ENCODE results near the gene RPL5.
"Not testable (repeated sequence)": the region's sequence is repeated elsewhere in the genome, so short reads cannot be mapped to it uniquely, and the experiment has no call there.

Gene RPL5

GRCh38 chr1:92831762-92832536 is at the start of gene RPL5:
Gene RPL5 (plus strand): TSS chr1:92832040. CDS start chr1:92832115, 75 bp downstream.
- DNase-seq: peak; percentile 99

GRCh38 chr1:92783550-92783949 is 48.3 kb upstream of the RPL5 start:
- not testable (repeated sequence) for DNase-seq

GRCh38 chr1:92784021-92784638 is 47.7 kb upstream of the RPL5 start:
- no peak for DNase-seq

- peak; percentile 85 for DNase-seq
Measured at GRCh38 chr1:92784639-92785500, 47.0 kb upstream of the RPL5 start, which contains the start of gene EVI5. Gene EVI5 (minus strand): TSS chr1:92785108. CDS start chr1:92736546, 48,562 bp downstream.

- DNase-seq: no peak
Measured at GRCh38 chr1:92786111-92786901, 45.5 kb upstream of the RPL5 start.

GRCh38 chr1:92790081-92790480 is 41.8 kb upstream of the RPL5 start:
- DNase-seq: no peak

GRCh38 chr1:92790867-92791266 is 41.0 kb upstream of the RPL5 start:
- no peak for DNase-seq

GRCh38 chr1:92791487-92792066 is 40.3 kb upstream of the RPL5 start:
- peak; percentile 44 for DNase-seq

GRCh38 chr1:92792340-92792782 is 39.5 kb upstream of the RPL5 start:
- no peak for DNase-seq

GRCh38 chr1:92795166-92795565 is 36.7 kb upstream of the RPL5 start:
- no peak for DNase-seq

GRCh38 chr1:92797297-92797696 is 34.5 kb upstream of the RPL5 start:
- DNase-seq: no peak

GRCh38 chr1:92797961-92798360 is 33.9 kb upstream of the RPL5 start:
- no peak for DNase-seq

- DNase-seq: no peak
Measured at GRCh38 chr1:92803140-92803887, 28.5 kb upstream of the RPL5 start.

GRCh38 chr1:92804721-92805201 is 27.1 kb upstream of the RPL5 start:
- no peak for DNase-seq

GRCh38 chr1:92805216-92805615 is 26.6 kb upstream of the RPL5 start:
- no peak for DNase-seq

GRCh38 chr1:92808381-92808780 is 23.5 kb upstream of the RPL5 start:
- DNase-seq: no peak

GRCh38 chr1:92816732-92817131 is 15.1 kb upstream of the RPL5 start:
- DNase-seq: no peak

- no peak for DNase-seq
Measured at GRCh38 chr1:92817137-92817697, 14.6 kb upstream of the RPL5 start.

- no peak for DNase-seq
Measured at GRCh38 chr1:92817986-92818764, 13.7 kb upstream of the RPL5 start.

GRCh38 chr1:92820024-92820423 is 11.8 kb upstream of the RPL5 start:
- DNase-seq: no peak
